Breast epithelium (tissue), 3 donors: ENCODE results near the gene BPIFB3.

Source experiments
- CTCF ChIP-seq, 3 donors: fragments of 450-650 bp; IDR thresholded peaks; one replicate each; pipeline ENCODE4 v1.5.1; 2016 to 2017; ENCODE audit warnings: antibody characterized with exemption in 3 of 3, mild to moderate bottlenecking in 3 of 3, moderate library complexity in 3 of 3
- POLR2A ChIP-seq: fragments of 450-650 bp; IDR thresholded peaks from one replicate; pipeline ENCODE4 v1.6.1; 2016; ENCODE audit warnings: antibody characterized with exemption, mild to moderate bottlenecking, moderate library complexity

DNA sequence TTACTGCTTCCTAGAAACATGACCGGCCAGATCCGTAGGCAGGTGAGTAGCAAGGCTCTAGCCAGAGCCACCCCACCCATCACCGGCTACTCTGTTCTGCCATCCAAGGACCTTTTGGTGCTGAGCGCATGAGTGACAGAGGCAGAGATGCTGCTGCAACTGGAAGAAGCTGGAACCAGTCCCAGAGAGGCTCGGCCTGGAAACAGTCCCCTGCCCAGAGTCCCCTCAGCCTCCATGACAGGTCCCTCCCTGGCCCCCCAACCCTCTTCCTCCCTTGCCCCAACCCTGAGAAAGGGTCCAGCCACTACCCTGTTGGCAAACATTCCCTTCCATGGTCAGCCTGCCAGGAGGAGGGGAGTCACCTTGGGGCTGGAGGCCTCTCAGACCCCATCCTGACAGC lies 57.6 kb downstream of the BPIFB3 start:
- TF ChIP-seq POLR2A (no peak), CTCF (IDR thresholded peaks at IDR 0.05) (no peak)
